Measurements from ENCODE around the gene SEPTIN12. TPM values are rescaled to one million over a fixed set of nuclear protein-coding genes. Genes with fewer than 3 reads are reported as not detected.

Gene SEPTIN12
- total and polyA plus RNA-seq, 4 donors, result not detected

- no peak for TF ChIP-seq CTCF (IDR thresholded peaks at IDR 0.05; ENCODE audit: low read depth, low read length, missing input control)
Observed at GRCh38 chr16:4772351-4772750, 15.8 kb downstream of the SEPTIN12 start (continued).

DNA sequence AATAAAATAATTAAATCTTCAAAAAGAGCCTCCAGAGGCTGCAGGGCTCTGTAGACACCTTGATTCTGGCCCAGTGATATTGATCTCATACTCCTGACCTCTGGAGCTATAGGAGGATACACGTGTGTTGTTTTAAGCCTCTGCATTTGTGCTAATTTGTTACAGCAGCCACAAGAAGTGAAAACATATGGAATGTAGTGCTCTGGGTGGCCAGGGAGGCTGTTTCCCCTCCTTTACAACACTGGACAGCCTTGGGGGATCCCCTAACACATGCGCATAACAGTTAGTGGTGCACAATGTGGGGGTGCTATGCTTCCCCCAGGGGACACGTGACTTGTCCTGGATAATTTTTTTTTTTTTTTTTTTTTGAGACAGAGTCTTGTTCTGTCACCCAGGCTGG is 16.5 kb downstream of the SEPTIN12 start:
- H3K4me1 ChIP-seq (ENCODE audit: control insufficient read depth in 4 of 4, insufficient read depth in 4 of 4, low read length in 3 of 4), result peaks cover 3 to 16% (median 14%) of the 10 kb centered on the region in 4 donors
- H3K27me3 ChIP-seq (ENCODE audit: control insufficient read depth in 4 of 4, insufficient read depth in 4 of 4, low read length in 3 of 4), result no peaks in the 10 kb centered on the region
- H3K36me3 ChIP-seq (ENCODE audit: control insufficient read depth in 4 of 4, insufficient read depth in 3 of 4, low read depth in 1 of 4, low read length in 3 of 4), result no peaks in the 10 kb centered on the region
- no peak overlapping the region for H3K4me3 ChIP-seq (ENCODE audit: low read depth in 1 of 3, low read length in 3 of 3)
- no peak overlapping the region for H3K9ac ChIP-seq (ENCODE audit: low read depth in 1 of 2, low read length in 2 of 2)
- H3K27ac ChIP-seq (ENCODE audit: low read depth in 1 of 2, low read length in 2 of 2), result no peak overlapping the region
- no peak for DNase-seq (ENCODE audit: low spot score)
- TF ChIP-seq JUND (IDR thresholded peaks at IDR 0.05) (no peak), EGR1 (IDR thresholded peaks at IDR 0.05; ENCODE audit: low read depth in 2 of 2) (no peak), FOXA2 (IDR thresholded peaks at IDR 0.05) (no peak), CTCF (IDR thresholded peaks at IDR 0.05; ENCODE audit: low read depth, low read length, missing input control) (no peak), NR2F2 (IDR thresholded peaks at IDR 0.05) (no peak), HNF4A (conservative IDR thresholded peaks at IDR 0.05) (no peak), MAX (IDR thresholded peaks at IDR 0.05) (no peak), TAF1 (conservative IDR thresholded peaks at IDR 0.05) (no peak), FOXA1 (IDR thresholded peaks at IDR 0.05) (no peak), RAD21 (IDR thresholded peaks at IDR 0.05) (no peak), SP1 (IDR thresholded peaks at IDR 0.05) (no peak), GABPA (IDR thresholded peaks at IDR 0.05 in 1 of 2, conservative IDR thresholded peaks at IDR 0.05 in 1 of 2) (no peak), HNF4G (IDR thresholded peaks at IDR 0.05) (no peak), RXRA (IDR thresholded peaks at IDR 0.05) (no peak), ZBTB33 (IDR thresholded peaks at IDR 0.05) (no peak), YY1 (IDR thresholded peaks at IDR 0.05) (no peak)
- TF ChIP-seq, protein P1, sequence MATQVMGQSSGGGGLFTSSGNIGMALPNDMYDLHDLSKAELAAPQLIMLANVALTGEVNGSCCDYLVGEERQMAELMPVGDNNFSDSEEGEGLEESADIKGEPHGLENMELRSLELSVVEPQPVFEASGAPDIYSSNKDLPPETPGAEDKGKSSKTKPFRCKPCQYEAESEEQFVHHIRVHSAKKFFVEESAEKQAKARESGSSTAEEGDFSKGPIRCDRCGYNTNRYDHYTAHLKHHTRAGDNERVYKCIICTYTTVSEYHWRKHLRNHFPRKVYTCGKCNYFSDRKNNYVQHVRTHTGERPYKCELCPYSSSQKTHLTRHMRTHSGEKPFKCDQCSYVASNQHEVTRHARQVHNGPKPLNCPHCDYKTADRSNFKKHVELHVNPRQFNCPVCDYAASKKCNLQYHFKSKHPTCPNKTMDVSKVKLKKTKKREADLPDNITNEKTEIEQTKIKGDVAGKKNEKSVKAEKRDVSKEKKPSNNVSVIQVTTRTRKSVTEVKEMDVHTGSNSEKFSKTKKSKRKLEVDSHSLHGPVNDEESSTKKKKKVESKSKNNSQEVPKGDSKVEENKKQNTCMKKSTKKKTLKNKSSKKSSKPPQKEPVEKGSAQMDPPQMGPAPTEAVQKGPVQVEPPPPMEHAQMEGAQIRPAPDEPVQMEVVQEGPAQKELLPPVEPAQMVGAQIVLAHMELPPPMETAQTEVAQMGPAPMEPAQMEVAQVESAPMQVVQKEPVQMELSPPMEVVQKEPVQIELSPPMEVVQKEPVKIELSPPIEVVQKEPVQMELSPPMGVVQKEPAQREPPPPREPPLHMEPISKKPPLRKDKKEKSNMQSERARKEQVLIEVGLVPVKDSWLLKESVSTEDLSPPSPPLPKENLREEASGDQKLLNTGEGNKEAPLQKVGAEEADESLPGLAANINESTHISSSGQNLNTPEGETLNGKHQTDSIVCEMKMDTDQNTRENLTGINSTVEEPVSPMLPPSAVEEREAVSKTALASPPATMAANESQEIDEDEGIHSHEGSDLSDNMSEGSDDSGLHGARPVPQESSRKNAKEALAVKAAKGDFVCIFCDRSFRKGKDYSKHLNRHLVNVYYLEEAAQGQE (IDR thresholded peaks at IDR 0.05), result no peak
- TF ChIP-seq, protein P2, sequence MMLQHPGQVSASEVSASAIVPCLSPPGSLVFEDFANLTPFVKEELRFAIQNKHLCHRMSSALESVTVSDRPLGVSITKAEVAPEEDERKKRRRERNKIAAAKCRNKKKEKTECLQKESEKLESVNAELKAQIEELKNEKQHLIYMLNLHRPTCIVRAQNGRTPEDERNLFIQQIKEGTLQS (IDR thresholded peaks at IDR 0.05), result no peak
- H3K9me3 ChIP-seq (ENCODE audit: control insufficient read depth in 4 of 4, low read length in 3 of 4), result no peaks in the 10 kb centered on the region
- WGBS, result 77% methylated on average over 3 of the region's 3 CpGs
